ENCODE results near the gene SCEL. TPM values are rescaled to one million over a fixed set of nuclear protein-coding genes. Genes with fewer than 3 reads are reported as not detected.

SCEL gene
- total RNA-seq, 1 experiment from 2014 or later = 1.3 TPM

GRCh38 chr13:77692746-77693448, 157.4 kb downstream of the SCEL start:
- BruUV-seq (replicated peaks) = no TSS peak
- TF ChIP-seq, protein P1, sequence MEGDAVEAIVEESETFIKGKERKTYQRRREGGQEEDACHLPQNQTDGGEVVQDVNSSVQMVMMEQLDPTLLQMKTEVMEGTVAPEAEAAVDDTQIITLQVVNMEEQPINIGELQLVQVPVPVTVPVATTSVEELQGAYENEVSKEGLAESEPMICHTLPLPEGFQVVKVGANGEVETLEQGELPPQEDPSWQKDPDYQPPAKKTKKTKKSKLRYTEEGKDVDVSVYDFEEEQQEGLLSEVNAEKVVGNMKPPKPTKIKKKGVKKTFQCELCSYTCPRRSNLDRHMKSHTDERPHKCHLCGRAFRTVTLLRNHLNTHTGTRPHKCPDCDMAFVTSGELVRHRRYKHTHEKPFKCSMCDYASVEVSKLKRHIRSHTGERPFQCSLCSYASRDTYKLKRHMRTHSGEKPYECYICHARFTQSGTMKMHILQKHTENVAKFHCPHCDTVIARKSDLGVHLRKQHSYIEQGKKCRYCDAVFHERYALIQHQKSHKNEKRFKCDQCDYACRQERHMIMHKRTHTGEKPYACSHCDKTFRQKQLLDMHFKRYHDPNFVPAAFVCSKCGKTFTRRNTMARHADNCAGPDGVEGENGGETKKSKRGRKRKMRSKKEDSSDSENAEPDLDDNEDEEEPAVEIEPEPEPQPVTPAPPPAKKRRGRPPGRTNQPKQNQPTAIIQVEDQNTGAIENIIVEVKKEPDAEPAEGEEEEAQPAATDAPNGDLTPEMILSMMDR (IDR thresholded peaks at IDR 0.05; ENCODE audit: unreplicated experiment) = no peak
- POLR2A ChIA-PET = no interaction called here
- Mint-ChIP-seq H3K36me3 (ENCODE audit: insufficient read depth, unreplicated experiment) (no peaks in the 10 kb centered on the region), H3K4me1 (ENCODE audit: insufficient read depth, unreplicated experiment) (no peaks in the 10 kb centered on the region), H3K27me3 (ENCODE audit: insufficient read depth, unreplicated experiment) (peaks cover 92% of the 10 kb centered on the region), H3K4me3 (ENCODE audit: unreplicated experiment) (no peak overlapping the region), H3K9me3 (ENCODE audit: unreplicated experiment) (no peaks in the 10 kb centered on the region), H3K27ac (ENCODE audit: low read depth, unreplicated experiment) (no peak overlapping the region)
- intact Hi-C loops (cut with micrococcal nuclease) = no loop called here
- CTCF ChIA-PET = interaction anchor here (1.0 kb wide), 1 partner anchor 65 kb away, joined by 3 read pairs; no protein-coding TSS in a partner anchor
- no peak for DNase-seq (ENCODE audit: unreplicated experiment)

GRCh38 chr13:77693449-77693940, 158.0 kb downstream of the SCEL start:
- Mint-ChIP-seq H3K9me3 (ENCODE audit: unreplicated experiment) (no peaks in the 10 kb centered on the region), H3K27me3 (ENCODE audit: insufficient read depth, unreplicated experiment) (peaks cover 90% of the 10 kb centered on the region), H3K4me1 (ENCODE audit: insufficient read depth, unreplicated experiment) (no peaks in the 10 kb centered on the region), H3K27ac (ENCODE audit: low read depth, unreplicated experiment) (no peak overlapping the region), H3K4me3 (ENCODE audit: unreplicated experiment) (no peak overlapping the region), H3K36me3 (ENCODE audit: insufficient read depth, unreplicated experiment) (no peaks in the 10 kb centered on the region)
- DNase-seq (ENCODE audit: unreplicated experiment) = no peak
- ChIA-PET POLR2A (no interaction called here), CTCF (interaction anchor here (1.0 kb wide), 1 partner anchor 66 kb away, joined by 3 read pairs; no protein-coding TSS in a partner anchor)
- TF ChIP-seq, protein P1 (IDR thresholded peaks at IDR 0.05; ENCODE audit: unreplicated experiment) = no peak
- intact Hi-C loops (cut with micrococcal nuclease) = no loop called here
- BruUV-seq (replicated peaks) = no TSS peak

Other genes with a start within 250 kb of the SCEL start
- 43.4 and 51.8 TPM in 2 replicates for gene MYCBP2, start 208.6 kb upstream of the SCEL start, total RNA-seq (2022)
- gene SLAIN1, start 162.0 kb downstream of the SCEL start, total RNA-seq (2022) = not detected in 2 replicates

All from MCF 10A (cell line).